PC-3 (cell line): Measurements from ENCODE around the gene MAP2K3.

Experiments
- EZH2phosphoT487 ChIP-seq: fragments of 300-600 bp; sonication (generic); IDR thresholded peaks from 2 replicates; pipeline ENCODE4 v1.6.1; 2018; ENCODE audit warnings: mild to moderate bottlenecking, antibody characterized with exemption, low read length, borderline replicate concordance
- TF ChIP-seq, protein P1 (sequence below): fragments of 300-600 bp; sonication (generic); conservative IDR thresholded peaks from 2 replicates; pipeline ENCODE4 v1.5.1; 2017; ENCODE audit warnings: antibody characterized with exemption, low read depth, mild to moderate bottlenecking, low read length

DNA sequence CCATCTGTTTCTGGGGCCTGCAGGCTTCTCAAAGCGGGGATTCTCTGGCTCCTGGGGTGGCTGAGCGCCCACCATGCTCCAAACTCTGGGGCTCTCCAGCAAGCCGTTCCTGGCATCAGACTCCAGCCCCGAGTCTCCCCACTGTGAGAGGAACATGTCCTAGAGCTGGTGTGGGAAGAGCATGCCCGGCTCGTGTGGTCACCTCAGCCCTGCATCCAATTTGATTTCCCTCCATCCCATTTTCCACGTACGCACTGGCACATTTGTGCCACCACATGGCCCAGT is 68.4 kb downstream of the MAP2K3 start:
- TF ChIP-seq, protein P1, sequence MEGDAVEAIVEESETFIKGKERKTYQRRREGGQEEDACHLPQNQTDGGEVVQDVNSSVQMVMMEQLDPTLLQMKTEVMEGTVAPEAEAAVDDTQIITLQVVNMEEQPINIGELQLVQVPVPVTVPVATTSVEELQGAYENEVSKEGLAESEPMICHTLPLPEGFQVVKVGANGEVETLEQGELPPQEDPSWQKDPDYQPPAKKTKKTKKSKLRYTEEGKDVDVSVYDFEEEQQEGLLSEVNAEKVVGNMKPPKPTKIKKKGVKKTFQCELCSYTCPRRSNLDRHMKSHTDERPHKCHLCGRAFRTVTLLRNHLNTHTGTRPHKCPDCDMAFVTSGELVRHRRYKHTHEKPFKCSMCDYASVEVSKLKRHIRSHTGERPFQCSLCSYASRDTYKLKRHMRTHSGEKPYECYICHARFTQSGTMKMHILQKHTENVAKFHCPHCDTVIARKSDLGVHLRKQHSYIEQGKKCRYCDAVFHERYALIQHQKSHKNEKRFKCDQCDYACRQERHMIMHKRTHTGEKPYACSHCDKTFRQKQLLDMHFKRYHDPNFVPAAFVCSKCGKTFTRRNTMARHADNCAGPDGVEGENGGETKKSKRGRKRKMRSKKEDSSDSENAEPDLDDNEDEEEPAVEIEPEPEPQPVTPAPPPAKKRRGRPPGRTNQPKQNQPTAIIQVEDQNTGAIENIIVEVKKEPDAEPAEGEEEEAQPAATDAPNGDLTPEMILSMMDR, result no peak
- no peak for TF ChIP-seq EZH2phosphoT487
